GM12874 (cell line): ENCODE data around the gene MXD3.

ENCODE experiments used
- TF ChIP-seq, protein P1 (sequence below): IDR thresholded peaks from 2 replicates; pipeline ENCODE4 v1.5.1; 2011; ENCODE audit warnings: low read depth, mild to moderate bottlenecking, control low read depth, low read length, moderate library complexity; ENCODE audit not compliant: insufficient read depth

The MXD3 gene

DNA sequence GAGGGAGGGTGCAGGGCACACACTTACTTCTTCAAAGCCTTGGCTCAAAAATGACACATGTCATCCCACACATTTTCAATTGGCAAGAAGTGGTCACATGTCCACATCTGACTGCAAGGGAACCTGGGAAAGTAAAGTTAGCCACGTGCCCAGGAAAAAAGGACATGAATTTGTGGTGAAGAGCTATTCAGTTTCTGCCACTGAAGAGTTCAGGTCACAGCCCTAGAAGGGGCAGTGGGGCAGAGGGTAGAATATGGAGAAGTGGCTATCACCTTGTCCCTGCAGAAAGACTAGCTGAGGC, 44.1 kb upstream of the MXD3 start:
- TF ChIP-seq, protein P1, sequence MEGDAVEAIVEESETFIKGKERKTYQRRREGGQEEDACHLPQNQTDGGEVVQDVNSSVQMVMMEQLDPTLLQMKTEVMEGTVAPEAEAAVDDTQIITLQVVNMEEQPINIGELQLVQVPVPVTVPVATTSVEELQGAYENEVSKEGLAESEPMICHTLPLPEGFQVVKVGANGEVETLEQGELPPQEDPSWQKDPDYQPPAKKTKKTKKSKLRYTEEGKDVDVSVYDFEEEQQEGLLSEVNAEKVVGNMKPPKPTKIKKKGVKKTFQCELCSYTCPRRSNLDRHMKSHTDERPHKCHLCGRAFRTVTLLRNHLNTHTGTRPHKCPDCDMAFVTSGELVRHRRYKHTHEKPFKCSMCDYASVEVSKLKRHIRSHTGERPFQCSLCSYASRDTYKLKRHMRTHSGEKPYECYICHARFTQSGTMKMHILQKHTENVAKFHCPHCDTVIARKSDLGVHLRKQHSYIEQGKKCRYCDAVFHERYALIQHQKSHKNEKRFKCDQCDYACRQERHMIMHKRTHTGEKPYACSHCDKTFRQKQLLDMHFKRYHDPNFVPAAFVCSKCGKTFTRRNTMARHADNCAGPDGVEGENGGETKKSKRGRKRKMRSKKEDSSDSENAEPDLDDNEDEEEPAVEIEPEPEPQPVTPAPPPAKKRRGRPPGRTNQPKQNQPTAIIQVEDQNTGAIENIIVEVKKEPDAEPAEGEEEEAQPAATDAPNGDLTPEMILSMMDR = no peak

DNA sequence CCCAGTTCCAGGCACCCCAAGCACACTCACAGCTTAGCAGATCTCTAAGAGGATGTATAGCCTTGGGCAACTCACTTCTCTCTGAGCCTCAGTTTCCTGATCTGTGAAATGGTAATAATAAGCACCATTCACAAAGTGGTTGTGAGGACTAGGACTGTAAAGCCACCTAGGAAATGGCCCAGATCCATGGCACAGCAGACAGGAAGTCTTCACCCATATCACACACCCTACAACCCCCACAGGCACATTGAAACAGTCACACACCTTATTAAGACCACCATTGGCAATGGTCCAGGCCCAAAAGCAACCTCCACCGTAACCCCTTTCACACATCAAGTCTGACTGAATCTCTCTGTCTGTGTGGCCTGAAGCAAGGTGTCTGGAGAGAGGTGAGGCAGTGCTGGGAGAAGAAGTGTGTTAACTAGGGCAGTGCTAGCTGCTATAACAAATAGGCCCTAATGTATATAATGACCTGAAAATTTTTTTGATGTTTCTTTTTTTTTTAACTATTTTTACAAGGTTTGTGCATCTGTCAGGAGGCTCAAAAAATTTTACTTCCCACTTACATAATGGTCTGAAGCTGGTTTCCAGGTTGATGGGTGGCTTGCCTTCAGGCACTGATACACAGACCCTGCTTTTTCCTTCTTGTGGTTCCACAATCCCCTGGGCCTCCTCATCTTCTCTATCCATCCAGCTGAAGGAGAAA, 43.6 kb upstream of the MXD3 start:
- TF ChIP-seq, protein P1 = no peak

DNA sequence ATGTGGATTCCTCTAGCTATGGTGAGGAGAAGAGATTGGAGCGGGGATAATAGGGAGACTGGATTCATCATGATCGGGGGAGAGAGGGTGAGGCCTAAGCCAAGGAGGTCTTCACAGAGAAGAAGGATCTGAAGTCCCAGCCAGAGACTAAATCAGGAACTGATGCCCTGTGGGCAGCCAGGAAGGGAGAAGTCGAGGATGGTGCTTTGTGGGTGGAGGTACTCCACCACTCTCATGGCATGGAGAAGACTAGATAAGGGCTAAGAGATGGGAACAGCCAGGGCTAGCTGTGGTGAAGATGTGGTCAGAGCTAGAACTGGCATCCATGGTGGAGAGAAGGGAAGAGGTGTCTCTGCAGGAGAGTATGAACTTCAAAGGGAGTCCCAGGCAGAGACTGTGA, 43.0 kb upstream of the MXD3 start:
- TF ChIP-seq, protein P1 = no peak

DNA sequence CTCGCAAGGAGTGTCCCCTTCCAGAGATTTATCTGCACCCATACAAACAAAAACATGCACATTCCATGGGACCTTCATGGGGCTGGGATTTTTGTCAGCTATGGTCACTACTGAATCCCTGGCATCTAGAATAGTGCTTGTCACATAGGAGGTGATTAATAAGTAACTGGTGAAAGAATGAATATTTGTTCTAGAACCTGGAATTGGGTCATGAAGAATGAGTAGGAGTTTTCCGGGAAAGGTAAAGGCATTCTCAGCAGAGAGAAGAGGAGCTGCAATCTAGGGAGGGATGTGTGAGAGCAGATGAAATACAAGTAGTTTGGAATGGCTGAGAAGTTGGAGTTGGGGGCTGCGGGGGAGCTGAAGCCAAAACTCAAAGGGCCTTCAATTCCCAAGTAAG, 42.6 kb upstream of the MXD3 start:
- TF ChIP-seq, protein P1 = no peak

DNA sequence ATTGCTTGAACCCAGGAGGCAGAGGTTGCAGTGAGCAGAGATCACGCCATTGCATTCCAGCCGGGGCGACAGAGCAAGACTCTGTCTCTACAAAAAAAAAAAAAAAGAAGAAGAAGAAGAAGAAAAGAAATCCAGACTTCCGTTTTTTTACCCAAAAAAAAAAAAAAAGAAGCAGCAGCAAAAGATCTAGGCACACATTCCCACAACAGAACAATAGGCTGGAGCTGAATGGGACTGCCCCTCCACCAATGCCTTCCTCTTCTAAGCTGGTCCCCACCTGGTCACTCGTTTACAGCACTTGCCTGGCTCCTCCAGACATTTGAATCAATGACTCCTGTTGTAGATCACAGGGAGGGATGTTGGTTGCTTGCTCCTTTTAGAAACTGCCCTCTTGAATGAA, 41.4 kb upstream of the MXD3 start:
- TF ChIP-seq, protein P1 = no peak

DNA sequence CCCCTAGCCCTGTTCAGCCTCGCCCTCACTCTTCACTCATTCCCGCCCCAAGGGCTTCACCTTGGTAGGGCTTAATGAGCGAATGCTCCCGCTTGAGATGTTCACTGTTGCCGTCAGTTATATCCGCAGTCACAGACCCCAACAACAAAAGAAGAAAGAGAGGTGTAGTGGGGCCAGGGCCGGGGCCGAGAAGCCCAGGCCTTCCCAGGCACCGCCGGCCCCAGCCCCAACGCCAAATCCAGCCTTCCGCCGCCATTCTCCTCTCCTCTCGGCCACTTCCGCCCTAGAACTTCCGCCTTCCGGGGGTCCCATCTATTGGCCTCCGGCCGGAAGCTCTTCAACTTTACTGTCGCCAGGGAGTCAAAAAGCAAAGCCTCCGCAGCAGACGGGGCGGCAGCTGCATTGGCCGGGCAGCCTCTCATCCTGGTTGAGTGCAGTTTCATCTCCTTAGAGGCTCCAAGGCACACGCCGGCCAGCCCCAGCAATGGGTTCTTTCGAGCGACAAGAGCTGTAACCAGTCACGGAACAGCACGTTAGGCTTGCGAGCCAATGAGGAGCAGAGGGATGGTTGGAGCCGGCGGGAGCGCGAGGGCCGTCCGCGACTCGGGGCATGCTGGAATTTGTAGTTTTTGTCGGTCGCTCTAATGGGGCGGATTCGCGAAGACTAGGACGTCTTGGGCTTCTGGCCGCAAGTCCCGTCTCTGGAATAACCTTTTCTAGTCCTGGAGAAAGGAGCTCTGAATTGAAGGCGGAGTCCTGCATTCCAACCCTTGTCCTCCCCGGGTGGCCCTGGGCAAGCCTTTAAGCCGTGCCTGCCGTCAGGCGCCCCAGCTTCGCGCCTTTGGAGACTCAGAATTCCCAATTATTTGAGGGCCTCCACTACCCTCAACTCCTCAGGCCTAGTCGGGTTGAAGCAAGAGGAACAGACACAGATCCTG, 40.0 kb upstream of the MXD3 start, which contains the start of gene LMAN2:
TSS of gene LMAN2 (minus strand) at position 277 of the 938 bp plus-strand sequence. CDS start at position 256, 21 bp downstream.
- TF ChIP-seq, protein P1 = no peak

DNA sequence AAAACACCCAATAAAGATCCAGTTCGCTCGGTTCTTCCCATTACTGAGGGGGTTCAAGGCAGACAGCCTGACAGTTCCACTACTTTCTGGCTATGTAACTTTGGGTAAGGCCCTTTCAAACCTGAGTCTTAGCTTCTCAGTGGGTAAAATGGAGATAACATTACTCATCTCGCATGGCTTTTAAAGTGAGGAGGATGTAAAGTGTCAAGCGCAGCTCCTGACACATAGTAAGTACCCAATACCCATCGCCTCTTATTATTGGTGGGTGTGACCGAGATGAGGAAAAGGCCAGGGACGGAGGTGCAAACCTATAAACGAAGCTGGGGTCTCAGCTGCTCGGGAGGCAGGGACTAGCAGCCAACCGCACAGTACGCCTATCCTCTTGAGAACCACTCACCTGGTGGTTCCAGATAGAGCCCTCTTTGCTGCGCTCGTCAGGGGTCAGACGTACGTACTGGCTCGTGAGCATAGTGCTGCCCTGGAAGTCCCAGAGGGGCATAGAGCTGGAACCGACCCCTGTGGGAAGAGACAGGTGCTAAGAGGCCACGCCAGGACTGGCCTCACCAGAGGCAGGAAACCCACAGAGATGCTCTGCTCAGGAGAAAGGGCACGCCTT, 39.2 kb upstream of the MXD3 start:
- TF ChIP-seq, protein P1 = no peak
